NCI-H774 (cell line): ENCODE data around the gene SRL.
A peak's percentile ranks its signal among the peaks of the same experiment; 100 is the strongest.
"Not testable (repeated sequence)": the region's sequence is repeated elsewhere in the genome, so short reads cannot be mapped to it uniquely, and the experiment has no call there.

Source experiments
- DNase-seq: peaks from one replicate; lab custom pipeline; 2025; lab: John Stamatoyannopoulos, UW

The SRL gene

DNA sequence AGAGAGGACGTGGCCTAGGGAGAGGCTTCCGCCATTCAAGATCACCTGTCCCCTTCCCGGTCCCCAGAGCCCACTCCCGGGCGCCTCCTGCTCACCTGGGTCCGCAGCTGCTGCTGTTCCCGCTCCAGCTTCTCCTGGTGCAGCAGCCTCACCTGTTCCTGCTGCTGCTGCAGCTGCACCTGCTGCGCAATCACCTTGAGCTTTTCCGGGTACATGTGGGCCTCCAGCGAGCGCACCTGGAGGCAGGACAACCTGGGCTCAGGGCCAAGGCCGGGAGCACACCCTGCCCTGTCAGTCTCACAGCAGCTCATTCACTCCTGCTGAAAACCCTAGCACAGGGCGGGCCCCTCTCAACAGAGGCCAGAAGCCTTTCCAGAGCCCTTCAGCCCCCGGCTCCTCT is 18.5 kb upstream of the SRL start:
- DNase-seq = peak; percentile 94

DNA sequence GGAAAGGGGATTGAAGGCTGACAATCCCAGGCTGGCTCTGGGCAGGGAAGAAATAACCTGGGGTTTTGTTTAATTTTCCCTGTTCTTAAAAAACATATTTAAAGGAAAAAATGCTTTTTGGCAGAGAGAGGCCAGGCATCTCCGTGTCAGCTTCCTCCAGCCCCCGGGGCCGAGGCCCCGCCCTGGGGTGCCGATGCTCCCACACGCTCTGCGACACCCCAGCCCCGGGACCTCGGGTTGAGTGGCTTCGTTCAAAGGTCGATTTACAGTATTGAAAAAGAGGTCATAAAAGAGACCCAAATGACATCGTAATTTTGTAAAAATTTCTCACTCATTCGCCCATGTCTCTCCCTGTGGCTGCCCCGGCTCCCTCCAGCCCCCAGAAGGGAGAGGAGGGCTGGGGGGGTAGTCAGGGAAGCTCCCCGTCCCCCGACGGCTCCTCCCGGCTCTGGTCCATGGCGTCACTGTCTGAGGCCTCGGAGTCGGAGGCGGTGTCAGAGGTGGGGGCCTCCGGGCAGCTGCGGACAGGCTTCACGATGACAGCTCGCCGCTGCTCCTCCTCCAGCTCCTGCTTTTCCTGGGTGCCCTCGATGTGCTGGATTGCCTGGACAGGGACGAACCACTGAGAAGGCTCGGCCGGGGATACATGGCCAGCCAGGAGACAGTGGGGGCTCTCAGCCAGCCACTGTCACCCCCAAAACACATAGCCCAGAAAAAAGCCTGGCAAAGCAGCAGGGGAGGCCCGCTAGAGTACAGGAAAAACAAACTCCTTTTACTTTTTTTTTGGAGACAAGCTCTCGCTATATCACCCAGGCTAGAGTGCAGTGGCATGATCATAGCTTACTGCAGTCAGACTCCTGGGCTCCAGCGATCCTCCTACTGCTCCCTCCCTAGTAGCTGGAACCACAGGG is 16.0 kb upstream of the SRL start:
- no peak for DNase-seq

DNA sequence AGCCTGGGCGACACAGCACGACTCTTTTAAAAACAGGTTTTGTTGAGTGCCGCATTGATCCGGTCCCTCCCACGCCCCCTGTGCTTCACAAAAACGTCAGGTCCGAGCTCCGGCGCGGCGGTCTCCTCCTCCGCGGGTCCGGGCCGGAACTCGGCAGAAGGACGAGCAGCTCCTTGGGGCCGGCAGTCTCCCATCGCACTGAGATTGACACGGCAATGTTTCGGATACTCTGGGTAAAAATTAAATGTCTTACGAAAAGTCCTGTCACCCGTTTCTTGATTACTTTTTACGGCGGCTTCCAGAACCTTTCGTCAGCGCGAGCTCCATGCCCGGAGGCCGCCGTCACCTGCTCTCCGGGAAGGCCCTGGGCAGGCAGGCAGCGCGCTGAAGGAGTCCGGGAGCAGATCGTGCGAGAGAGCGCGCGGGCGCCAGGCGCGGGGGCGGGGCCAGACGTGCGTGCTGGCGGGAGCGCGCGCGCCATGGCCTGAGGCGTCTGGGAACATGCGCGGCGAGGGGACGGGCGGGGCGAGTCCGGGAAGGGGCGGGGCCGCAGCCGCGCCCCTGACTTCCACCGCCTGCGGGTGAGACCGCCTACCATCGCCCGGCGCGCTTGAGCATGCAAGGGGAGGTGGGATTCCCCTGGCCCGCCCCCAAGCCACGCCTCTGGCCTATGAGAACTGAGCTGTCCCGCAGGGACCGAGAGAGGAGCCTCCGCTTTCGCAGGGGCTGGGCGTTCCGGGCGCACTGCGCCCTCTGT is 11.7 kb upstream of the SRL start:
- DNase-seq = peak; percentile 98

DNA sequence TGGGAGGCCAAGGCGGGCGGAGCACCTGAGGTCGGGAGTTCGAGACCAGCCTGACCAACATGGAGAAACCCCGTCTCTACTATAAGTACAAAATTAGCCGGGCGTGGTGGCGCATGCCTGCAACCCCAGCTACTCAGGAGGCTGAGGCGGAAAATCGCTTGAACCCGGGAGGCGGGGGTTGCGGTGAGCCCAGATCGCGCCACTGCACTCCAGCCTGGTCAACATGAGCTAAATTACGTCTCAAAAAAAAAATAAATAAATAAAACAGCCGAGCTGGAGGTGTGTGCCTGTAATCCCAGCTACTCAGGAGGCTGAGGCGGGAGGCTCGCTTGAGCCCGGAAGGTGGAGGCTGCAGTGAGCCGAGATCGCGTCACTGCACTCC is 11.1 kb upstream of the SRL start:
- not testable (repeated sequence) for DNase-seq

DNA sequence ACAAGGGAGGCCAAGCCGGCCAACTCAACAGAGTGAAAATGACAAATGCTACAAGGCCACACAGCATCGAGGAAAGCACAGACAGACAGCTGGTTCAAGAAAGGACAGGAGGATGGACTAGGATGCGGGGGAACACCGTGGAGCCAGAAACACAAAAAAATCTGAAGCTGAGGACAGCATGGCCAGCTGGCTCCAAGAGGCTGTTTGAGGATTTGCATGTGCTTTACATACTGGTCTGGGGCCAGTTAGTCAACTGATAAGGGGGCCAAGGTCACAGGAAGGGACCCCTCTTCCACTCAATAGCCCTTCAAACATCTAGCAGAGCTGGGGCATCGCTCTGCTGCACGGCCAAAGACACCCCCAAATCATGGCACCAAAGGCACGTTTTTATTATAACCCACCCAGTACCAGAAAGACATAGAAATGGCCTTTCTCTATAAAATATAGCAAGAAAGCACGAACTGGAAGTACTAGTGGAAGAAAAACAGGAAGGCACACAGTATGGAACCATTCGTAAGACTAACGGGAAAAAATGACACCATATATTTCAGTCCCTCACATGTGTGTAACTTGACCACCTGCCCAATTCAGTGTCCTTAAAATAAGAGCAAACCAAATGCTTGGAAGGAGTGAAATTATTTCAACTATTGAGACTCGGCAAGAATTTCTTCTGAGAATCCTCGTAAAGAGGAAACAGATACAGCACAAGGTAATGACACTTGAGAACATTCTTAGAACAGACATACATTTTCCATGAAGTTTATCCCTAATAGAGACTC is 7.8 kb upstream of the SRL start:
- no peak for DNase-seq

DNA sequence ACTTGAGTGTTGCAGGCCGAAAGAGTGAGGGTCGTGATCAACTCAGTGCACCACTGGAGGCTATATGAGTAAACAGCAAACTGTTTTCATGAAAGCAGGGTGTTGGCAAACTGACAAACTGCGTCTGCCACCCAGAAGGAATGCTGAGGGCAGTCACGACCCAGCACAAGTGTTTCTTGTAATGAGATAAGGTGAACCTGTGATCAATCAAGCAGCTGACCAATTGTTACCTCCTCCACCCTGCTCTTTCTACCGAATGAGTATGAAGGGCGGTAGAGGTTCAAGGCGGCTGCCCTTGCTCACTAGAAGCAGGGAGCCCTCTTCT is 5.5 kb upstream of the SRL start:
- no peak for DNase-seq

DNA sequence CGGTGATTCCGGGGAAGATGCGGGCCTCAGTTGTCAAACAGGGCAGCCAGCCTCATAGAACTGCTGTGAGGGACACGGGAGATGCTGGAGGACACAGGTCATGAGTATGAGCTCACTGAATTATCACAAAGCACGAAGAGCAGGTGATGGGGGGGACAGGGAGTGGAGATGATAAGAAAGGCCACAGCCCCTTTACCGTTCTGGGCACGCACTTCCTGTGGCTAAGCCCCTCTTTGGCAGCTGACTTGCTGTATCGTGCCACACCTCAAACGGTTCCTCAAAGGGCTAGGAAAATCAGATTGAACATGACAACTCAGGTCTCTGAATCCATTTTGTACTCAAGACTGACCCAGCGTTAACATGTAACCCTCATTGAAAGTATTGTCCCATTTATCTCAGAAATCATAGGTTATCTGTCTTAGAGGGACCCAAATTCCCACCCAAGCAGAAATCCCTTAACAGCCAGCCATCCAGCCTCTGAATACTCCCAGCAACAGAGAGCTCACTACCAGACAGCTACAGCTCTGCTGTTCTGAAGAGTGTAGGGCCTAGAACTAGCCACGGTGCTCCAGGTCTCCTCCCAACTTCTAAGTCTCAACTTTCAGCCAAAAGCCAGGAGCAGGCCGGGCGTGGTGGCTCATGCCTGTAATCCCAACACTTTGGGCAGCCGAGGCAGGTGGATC is 5.0 kb upstream of the SRL start:
- no peak for DNase-seq

DNA sequence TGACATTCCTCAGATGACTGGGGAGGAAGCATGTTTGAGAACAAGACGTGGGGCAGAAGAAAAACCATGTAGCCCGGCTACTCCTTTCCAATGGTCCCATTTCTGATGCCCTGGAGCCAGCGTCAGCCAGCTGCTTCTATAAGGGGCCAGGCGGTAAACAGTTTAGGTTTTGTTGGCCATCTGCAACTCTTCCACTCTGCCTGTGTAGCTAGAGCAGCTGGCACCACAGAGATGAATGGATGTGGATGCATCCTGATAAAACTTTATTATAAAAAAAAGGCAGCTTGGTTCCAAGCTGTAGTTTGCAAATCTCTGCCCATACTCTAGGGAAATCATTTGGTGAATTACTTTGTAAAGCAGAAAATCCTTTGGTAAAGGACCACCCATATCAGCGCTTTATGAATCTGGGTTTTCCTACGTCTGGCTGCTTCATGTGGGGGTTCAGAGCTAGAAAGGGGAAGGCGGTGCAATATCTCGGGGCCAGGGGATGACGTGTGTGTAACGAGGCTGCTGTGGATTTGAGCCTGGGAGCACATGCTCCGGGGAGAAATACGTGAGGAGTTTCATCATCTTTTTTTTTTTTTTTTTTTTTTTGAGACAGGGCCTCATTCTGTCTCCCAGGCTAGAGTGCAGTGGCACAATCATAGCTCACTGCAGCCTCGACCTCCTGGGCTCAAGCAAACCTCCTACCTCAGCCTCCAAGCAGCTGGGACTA is 3.4 kb upstream of the SRL start:
- DNase-seq = no peak

DNA sequence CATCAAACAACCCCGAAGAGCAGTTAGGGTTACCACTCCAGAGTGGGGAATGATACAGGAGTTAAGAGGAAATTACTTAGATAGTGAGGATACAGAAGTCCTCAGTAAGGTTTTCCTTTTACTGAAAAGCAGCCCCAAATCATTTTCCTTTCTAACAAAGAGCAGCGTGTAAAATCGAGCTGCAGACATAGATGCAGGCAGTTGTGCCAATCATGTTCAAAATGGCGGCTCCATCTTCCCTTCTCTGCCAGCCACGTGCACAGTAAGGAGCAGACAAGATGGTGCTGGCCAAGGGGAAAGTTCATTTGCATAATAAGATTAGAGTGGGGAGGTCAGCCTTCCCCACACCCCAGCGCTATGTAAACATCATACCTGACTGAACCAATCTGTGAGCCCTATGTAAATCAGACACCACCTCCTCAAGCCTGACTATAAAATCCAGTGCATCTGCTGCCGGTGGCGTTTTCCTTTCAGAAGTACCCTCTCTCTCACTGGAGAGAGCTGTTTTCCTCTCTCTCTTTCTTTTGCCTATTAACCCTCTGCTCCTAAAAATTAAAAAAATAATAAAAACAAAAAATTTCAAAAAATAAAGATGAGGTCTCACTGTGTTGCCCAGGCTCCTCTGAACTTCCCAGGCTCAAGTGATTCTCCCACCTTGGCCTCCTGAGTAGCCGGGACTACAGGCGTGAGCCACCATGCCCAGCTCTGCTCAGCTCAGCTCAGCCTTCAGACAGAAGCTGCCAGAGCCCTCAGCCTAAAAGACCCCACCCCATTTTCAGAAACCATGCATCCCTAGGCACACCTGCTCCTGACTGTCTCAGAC is 2.6 kb upstream of the SRL start:
- peak; percentile 66 for DNase-seq

DNA sequence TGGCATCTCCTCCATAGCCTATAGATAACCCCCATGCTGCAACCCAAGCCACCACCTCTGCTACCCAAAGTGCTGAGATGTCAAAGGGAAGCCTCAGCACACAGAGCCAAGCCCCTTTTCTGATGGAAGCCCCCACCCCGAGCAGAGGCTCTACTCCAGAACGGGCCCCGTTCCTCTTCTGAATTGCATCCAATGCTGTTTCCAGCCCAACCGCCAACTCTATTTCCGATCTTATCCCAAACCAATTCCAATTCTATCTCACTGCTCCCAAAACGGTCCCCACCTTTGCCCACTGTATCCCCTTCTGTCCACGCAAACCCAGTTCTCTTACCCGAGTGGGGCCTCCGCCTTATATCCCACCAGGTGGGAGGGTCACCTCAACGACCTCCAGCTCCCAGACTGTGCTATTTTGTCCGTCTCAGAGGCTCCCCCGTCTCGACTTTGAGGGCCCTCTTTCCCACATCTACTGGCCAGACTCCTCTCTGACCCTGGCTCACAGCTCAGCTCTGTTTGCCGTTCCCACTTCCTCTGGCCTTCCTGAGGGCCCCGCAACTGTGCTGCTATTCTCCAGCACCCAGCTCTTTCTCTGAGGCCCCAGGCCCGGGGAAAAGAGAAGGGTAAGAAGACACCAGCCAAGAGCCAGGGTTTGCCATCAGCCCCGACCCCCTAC is 487 bp downstream of the SRL start:
- DNase-seq = no peak

DNA sequence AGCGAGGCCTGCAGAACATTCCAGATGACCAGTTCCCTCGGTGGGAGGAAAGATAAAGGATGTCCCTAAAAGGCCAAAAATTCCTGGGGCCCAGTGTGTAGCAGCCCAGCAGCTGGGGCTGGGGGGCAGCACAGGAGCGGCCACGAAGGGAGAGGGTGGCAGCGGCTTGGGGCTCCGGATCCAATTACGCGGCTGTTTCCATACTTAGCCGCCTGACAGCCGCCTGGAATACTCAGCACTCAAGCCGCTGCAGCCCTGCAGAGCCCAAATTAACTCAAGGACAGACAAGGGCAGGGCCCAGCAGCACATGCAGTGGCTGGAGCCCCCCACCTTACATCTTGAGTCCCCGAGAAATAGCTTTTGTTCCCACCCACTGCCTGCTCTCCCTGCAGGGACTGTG is 1.3 kb downstream of the SRL start:
- DNase-seq = no peak

DNA sequence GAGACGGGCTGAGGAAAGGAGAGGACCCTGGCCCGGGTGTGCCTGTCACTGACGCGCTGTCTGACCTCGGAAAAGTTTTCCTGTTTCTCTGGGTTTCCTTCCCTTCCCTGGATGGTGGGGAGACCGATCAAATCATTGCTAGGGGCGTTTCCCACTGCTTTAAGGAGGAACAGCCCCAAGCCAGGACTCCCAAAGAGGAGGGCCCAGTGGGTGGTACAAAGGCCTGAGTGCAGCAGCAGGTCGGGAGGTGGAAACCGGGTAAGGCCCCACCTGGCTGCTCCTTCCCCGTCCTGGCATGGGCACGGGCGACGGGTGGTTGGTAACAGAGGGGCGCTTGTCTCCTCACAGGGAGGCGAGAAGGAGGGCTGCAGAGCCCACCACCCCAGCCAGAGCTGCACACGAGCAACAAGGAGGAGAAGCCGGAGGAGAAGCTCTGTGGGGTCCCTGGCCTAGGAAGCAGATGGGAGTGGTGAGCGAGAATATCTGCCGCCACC is 2.2 kb downstream of the SRL start:
- no peak for DNase-seq

DNA sequence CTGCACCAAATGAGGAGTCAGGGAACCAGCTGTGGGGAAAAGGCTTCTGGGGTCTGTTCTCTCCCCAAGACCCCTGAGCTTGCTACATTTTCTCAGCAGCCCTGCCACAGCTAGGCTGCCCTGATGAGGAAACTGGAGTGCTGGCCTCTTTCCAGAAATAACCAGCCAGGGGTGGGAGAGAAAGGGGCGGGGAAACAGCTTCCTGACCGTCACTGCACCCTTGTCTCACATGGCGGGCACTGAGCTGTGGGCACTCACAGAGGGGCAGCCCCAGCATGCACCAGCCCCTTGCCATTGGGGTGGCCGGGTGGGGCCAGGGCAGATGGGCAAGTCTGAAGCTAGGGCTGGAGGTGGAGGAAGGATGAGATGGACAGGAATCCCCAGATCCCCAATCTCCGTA is 2.9 kb downstream of the SRL start:
- DNase-seq = no peak

DNA sequence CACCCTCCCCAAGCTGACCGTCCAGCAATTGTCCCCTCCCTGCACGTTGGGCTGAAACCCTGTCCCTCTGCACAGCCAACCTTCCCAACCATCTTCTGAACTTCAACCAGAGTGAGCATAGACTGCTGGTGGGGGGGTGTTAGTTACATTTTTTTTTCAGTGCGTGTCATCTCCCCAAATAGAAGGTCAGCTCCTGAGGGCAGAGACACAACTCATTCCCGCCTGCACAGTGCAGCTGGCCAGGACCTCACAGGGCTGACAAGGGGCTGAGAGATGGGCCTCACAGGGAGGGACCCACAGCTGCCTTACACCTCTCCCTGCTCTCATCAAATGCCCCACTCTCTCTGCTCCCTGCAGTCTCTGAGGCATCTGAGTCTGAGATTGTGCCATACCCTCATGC is 8.4 kb downstream of the SRL start:
- no peak for DNase-seq

DNA sequence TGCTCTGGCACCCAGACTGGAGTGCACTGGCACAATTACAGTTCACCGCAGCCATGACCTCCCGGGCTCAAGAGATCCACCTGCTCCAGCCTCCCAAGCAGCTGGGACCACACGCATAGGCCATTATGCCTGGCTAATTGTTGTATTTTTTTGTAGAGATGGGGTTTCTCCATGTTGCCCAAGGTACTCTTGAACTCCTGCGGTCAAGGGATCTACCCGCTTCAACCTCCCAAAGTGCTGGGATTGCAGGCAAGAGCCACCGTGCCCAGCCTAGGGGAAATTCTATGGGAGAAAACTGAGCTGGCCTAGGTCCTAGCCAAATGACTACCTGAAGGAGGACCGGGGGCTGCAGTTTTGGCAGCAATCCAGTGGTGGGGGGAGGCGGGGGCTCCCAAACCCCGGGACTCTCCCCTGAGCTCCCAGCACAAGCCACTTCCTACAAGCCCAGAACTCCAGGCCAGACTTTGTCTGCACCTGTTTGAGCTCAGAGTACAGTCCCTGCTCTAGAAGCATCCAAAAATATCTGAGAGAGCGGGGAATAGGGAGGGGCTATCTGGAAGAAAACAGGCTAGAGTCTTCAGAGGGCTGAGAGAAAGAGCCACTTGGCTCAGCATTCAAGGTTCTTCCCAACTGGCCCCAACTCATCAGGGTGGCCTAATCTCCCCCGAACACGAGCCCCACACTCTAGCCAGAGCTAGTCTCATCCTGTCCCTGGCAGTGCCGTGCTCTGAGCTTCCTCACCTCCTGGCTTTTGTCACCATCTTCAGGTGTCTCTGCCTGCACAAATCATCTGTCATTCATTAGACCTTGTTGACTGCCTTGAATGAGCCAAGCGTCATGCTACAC is 9.1 kb downstream of the SRL start:
- no peak for DNase-seq

DNA sequence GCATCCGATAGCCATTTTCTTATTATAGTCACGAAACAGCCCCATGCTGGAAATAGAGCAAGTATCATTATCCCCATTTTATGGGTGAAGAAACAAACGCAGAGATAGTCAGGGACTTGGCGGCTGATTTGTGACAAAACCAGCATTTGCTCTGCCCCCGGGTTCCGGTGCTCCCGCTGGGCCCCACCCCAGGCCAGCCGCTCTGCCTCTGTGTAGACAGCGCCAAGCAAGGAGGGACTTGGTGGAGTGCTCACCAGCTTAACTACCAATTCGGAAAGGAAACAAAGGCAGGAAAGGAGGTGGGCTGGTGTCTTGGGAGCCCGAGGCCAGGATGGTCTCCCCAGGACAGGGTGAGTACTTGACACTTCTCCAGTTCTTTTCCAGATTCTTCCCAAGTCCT is 10.0 kb downstream of the SRL start:
- DNase-seq = no peak

DNA sequence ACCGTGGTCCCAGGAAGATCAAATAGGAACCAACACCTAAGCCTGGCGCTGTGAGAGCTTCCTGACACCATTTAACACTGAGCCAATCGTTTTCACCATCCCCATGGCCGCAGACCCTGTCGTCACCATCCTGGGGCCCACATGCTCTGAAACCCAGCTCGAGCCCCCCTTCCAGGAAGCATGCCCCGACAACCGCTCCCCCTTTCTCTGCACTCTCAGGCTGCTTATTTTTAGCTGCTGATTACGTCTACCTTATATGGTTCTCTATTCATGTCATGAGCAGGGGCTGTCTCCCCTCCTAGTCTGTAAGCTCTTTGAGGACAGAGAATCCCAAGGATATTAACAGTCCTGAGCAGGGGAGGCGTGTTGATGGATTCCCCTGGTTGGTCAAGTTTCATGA is 10.5 kb downstream of the SRL start:
- no peak for DNase-seq

DNA sequence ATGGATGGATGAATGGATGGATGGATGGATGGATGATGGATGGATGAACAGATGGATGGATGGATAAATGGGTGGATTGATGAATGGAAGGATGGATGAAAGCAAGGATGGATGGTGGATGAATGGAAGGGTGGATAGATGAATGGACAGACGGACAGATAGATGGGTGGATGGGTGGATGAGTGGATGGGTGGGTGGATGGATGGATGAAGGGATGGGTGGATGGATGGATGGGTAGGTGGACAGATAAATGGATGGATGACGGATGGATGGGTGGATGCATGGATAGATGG is 14.9 kb downstream of the SRL start:
- no peak for DNase-seq
